HG03045 (cell line): ENCODE measurements around the gene CLPTM1L.
"Not testable (repeated sequence)": the region's sequence is repeated elsewhere in the genome, so short reads cannot be mapped to it uniquely, and the experiment has no call there.

ENCODE experiments used
- ATAC-seq: cut with Tn5 transposase; IDR thresholded peaks from one replicate; pipeline ENCODE4 v1.9.1; 2021; ENCODE audit warnings: mild to moderate bottlenecking, moderate library complexity; ENCODE audit not compliant: unreplicated experiment

The CLPTM1L gene

GRCh38 chr5:1380910-1381309, 36.0 kb upstream of the CLPTM1L start:
- peak; percentile 4 for ATAC-seq

GRCh38 chr5:1380011-1380817, 35.3 kb upstream of the CLPTM1L start:
- peak; percentile 59 for ATAC-seq

GRCh38 chr5:1378866-1379659, 34.2 kb upstream of the CLPTM1L start:
- ATAC-seq, result no peak

GRCh38 chr5:1378096-1378495, 33.2 kb upstream of the CLPTM1L start:
- no peak for ATAC-seq

GRCh38 chr5:1376981-1377380, 32.1 kb upstream of the CLPTM1L start:
- no peak for ATAC-seq

- no peak for ATAC-seq
Measured at GRCh38 chr5:1375871-1376810, 31.2 kb upstream of the CLPTM1L start.

- ATAC-seq, result no peak
Measured at GRCh38 chr5:1374679-1375055, 29.8 kb upstream of the CLPTM1L start.

- ATAC-seq, result no peak
Measured at GRCh38 chr5:1374030-1374678, 29.3 kb upstream of the CLPTM1L start.

- ATAC-seq, result not testable (repeated sequence)
Measured at GRCh38 chr5:1371972-1372342, 27.1 kb upstream of the CLPTM1L start.

GRCh38 chr5:1371218-1371971, 26.5 kb upstream of the CLPTM1L start:
- no peak for ATAC-seq

GRCh38 chr5:1370006-1370405, 25.1 kb upstream of the CLPTM1L start:
- no peak for ATAC-seq

GRCh38 chr5:1368756-1369155, 23.9 kb upstream of the CLPTM1L start:
- no peak for ATAC-seq

GRCh38 chr5:1368236-1368635, 23.3 kb upstream of the CLPTM1L start:
- ATAC-seq, result no peak

- ATAC-seq, result no peak
Measured at GRCh38 chr5:1367149-1367548, 22.2 kb upstream of the CLPTM1L start.

GRCh38 chr5:1366514-1366913, 21.6 kb upstream of the CLPTM1L start:
- no peak for ATAC-seq

- no peak for ATAC-seq
Measured at GRCh38 chr5:1364211-1364610, 19.3 kb upstream of the CLPTM1L start.

GRCh38 chr5:1363581-1363980, 18.7 kb upstream of the CLPTM1L start:
- no peak for ATAC-seq

GRCh38 chr5:1363160-1363559, 18.3 kb upstream of the CLPTM1L start:
- ATAC-seq, result no peak

- no peak for ATAC-seq
Measured at GRCh38 chr5:1362242-1363015, 17.5 kb upstream of the CLPTM1L start.
